GM18861 (cell line): ENCODE results near the gene MARF1.
"Not testable (repeated sequence)": the region's sequence is repeated elsewhere in the genome, so short reads cannot be mapped to it uniquely, and the experiment has no call there.

Experiments
- ATAC-seq: cut with Tn5 transposase; IDR thresholded peaks from one replicate; pipeline ENCODE4 v1.9.1; 2021; ENCODE audit not compliant: unreplicated experiment

The MARF1 gene

DNA sequence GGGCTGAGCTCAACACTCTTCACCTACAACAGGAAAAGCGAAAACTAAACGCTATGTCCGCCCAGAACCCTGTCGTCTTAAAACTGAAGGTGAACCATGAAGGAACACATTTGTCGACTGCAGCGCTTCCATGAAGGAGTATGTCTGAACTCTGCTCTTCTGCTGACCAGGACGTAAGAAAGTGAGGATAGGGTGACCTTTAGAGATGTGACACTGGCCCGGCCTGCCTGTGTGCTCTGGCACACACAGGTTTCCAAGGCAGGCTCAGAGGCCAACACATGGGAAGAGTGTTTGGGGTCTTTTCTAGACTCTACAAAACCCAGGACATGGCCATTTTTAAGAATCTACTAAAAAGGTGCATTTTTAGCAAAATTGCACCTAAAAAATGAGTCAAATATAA is 21.1 kb downstream of the MARF1 start:
- ATAC-seq = no peak

GRCh38 chr16:15621456-15621855 is 21.5 kb downstream of the MARF1 start:
- ATAC-seq = no peak

DNA sequence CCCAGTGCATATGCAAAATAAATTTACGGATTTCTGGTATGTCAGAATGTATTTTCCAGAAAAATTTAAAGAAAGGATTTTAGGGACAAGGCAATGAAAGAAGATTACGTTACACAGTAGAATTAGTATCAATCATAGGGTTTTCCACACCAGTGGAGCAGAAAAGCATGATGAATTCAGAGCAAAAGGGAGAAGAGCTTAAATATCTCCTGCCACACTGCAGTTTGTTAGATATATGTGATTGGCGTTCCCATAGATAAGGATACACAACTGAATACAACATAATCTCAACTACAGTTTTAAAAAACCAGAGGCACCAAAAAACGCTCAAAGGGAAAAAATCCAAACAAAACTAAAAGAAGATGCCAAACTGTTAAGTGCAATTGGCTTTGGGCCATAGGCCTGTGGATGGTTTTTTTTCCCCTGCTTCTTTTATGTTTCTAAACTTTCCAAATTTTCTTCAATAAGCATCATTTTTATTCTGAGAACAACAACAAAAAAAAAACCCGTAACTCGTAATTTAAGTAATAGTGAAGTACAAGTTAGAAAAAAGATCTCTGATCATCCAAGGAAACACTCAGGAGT is 22.3 kb downstream of the MARF1 start:
- no peak for ATAC-seq

DNA sequence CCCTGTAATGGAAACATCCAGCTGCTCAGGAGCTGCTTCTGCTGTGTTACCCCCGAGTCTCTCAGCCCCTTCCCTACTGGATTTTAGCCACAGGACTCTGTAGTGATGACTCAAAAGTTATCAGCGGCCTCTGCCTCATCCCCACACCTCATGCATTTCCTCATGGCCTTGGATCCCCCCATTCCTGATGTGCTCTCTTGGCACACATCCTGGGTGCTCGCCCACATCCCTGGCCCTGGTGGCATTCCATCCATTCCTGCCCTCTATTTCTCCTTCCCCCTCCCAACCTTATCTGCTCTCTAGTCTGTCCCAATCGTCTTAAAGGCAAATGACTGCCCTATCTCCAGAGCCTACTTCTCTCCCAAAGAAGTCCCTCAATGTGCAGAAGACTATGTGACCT is 24.6 kb downstream of the MARF1 start:
- no peak for ATAC-seq

- ATAC-seq = no peak
Measured at GRCh38 chr16:15617901-15618300, 25.1 kb downstream of the MARF1 start.

- no peak for ATAC-seq
Measured at GRCh38 chr16:15616475-15617165, 26.3 kb downstream of the MARF1 start.

DNA sequence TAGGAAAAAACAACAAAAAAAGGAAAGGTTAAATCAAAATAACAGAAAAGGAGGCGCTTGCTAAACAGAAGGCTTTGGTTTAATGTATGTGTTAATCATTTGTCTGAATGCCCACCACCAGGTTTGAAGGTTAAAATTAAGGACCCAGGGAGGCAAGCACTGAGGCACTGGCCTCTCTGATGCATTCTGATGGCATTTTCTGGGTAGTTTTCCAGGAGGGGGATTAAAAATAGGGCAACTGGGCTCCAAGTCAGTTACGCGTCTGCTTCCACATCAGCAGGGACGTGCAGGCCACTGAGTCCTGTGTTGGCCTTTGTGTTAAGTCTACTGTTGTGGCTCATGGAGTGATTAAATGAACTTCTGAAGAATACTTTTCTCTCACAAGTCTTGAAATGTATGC is 26.9 kb downstream of the MARF1 start:
- no peak for ATAC-seq

GRCh38 chr16:15613676-15614075 is 29.3 kb downstream of the MARF1 start:
- no peak for ATAC-seq

DNA sequence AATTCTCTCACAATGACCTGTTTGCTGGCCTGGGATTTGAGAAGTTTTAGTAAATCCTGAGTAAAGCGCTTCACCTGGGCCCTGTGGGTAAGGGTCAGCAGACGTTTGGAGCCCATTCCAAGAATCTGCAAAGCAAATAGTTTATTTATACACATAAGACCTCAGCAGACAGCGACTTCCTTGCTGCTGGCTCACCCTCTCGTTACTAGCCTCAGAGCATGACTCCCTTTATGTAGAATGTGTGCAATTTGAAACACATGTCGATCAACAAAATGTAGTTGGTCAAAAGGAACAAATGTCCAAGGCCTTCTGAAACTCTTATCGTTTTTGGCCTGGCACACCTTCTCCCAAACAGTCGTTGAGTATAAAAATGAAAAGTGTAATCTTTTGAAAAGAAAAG is 31.3 kb downstream of the MARF1 start:
- no peak for ATAC-seq

- ATAC-seq = no peak
Measured at GRCh38 chr16:15610369-15610871, 32.5 kb downstream of the MARF1 start.

DNA sequence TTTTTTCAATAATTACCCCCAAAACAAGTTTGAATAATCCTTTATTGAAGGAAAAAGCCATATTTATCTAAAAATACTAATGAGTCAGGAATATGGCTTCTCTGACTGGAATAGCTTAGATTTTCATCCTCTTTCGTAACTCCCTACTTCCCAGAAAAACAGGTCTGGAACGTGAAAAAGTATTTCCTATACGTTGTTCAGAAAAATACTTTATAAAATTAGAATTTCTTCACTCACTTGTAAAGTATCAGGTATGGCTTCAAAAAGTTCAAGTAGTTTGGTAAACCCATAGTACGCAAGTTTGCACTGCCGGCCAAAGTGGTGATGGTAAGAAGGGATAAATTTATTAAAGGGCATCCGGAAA is 33.7 kb downstream of the MARF1 start:
- ATAC-seq = no peak

DNA sequence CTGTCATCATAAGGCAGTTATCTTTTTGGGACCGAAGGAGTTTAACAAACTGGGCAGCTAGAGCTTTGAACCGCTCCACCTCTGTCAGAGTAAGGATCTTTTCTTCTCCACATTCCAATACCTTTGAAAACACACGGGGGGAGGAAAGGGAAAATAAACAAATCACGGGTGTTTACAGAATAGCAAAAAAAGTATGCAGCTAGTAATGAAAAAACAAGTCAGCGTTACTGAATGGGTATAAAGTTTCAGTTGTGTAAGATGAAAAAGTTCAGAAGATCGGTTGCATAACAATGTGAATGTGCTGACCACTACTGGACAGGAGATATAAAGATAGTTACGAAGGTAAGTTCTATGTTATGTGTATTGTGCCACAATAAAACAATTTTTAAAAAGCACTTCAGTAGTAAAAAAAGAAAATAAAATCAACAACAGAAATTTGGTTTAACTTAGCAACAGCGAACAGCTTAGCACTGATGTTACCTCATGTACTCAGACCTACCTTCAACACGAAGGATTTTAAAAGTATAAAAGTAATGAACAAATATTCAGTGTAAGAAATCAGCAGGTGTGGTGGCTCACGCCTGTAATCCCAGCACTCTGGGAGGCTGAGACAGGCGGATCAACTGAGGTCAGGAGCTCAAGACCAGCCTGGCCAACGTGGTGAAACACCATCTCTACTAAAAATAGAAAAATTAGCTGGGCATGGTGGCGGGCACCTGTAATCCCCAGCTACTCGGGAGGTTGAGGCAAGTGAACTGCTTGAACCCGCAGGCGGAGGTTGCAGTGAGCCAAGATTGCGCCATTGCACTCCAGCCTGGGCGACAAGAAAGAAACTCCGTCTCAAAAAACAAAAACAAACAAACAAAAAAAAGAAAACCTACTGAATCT is 34.3 kb downstream of the MARF1 start:
- no peak for ATAC-seq

DNA sequence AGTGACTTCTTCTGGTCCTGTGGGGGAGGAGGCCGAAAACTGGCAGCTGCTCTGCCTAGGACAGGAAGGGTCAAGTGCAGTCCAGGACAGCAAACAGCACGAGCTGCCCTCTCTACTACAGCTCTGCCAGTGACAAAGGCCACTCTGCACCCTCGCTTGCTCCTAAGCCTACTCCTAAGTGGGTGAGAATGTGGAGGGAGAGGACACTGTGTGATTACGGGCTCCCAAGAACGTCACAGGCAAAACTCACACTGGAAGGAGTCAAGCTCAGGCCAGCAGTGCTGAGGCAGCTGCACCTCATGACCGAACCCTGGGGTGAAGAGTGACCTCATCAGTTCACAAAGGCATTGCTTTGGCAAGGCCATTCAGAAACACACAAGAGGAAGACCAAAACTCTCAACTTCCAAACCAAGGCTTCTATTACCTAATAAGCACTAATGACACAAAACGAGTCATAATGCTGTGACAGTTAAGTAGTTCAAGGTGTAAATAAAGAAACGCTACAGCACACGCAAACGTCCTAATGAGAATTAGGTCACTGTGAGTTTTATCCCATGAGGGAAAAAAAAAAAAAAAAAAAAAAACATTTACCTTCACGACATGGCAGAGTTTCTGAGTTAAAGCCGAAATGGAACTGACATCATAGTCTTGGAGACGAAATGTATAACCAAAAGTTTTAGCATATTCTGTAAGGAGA is 35.1 kb downstream of the MARF1 start:
- ATAC-seq = no peak

- ATAC-seq = not testable (repeated sequence)
Measured at GRCh38 chr16:15607221-15607699, 35.7 kb downstream of the MARF1 start.

- ATAC-seq = no peak
Measured at GRCh38 chr16:15606518-15607220, 36.3 kb downstream of the MARF1 start.

GRCh38 chr16:15605839-15606517 is 37.0 kb downstream of the MARF1 start:
- no peak for ATAC-seq

DNA sequence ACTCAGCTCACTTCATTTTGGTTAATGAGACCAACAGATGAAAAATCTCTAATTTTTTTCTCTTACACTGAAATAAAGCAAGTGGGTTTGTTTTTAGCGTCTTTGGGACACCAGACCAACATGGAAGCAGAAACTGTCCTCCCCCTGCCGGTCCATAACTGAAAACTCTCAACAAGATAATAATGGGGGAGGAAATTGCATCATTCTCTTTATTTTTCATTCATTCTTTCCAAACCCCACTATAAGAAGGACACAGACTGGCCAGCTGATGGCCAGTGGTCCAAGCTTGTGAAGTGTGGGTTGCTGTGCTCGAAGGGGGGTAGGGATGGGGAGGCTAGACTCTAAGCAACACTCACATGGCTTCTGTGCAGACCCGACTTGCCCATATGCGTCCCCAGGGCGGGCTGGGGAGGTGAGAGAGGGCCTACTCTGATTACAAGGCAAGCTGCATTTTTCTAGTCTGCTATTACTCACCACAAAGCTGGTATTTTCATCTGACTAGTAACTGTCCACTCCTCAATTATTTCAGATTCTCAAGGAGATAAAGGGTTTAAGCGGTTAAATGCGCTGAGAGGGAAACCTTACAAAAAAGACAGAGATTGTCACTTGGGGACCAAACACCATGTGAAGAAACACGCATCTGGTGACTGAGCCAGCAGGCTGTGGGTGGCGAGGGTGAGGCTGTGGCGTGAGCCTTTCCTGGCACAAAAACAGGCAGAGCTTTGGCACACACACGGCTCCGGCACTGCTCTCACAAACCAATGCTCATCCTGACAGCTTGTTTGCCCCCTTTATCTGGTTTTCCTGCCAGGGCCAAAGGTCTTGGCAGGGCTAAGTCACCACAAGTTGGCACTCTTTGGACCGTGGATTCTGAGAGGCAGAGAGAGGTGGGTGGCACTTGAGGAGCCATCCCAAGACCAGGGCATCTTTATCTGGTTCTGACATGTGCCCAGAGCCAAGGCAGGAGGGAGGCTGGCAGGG is 38.2 kb downstream of the MARF1 start:
- ATAC-seq = no peak

- ATAC-seq = no peak
Measured at GRCh38 chr16:15602285-15603044, 40.5 kb downstream of the MARF1 start.
